GM12874 (cell line): Measurements from ENCODE around the gene RDX.

Source experiments
- CTCF ChIP-seq: IDR thresholded peaks from 2 replicates; pipeline ENCODE4 v1.5.1; 2011; ENCODE audit warnings: low read depth, mild to moderate bottlenecking, control low read depth, low read length, moderate library complexity; ENCODE audit not compliant: insufficient read depth

RDX gene

DNA sequence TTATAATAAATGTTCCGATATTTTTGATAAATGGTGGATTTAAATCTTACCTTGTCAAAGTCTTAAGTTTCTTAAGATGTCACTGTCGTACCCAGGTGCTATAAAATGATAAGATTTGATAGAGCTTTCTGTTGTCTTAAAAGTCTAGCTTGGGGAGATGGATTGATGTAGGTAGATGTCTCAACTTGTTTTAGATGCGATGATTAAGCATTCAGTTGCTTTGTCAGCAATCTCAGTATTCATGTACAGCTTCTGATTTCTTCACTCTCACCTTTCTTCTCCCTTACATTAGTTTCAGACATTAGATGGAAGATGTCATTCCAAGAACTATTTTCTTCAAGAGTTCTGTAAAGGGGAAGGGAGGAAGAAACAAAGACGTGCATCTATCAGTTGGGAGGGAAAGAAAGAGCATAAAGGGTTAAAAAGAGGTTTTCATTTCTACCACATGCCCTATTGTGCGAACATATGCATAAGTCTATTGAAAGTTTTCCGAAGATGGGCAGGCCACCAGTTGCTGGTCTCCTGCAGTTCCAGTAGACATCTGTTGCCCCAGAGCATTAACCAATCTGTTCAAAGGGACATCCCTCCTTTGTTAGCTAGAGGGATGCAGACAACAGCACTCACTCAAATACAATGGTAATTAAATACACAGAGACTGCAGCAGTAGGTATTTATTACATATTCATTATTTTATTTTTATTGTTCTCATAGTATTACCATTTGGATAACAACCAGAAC lies 164.9 kb downstream of the RDX start:
- no peak for TF ChIP-seq CTCF

- TF ChIP-seq CTCF, result no peak
These were observed 165.7 kb downstream of the RDX start for GRCh38 chr11:110130642-110131238.

DNA sequence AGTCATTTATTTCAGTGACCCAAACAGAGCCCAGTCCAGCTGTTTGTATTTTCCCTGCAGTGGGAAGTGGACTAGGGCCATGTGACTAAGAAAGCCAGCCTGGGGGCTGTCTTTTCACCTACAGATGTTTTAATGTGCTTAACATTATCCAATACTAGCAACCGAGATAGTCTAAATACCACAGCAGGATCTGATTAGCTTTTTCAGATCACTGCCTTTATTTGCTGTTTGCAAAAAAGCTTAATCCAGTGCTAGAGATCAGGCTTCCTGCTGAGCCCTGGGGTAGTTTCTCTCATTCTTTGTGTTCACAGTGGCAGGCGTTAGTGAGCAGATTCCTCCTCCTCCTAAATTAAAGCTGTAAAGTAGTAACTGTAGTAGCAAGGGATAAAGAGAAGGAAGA lies 168.3 kb downstream of the RDX start:
- TF ChIP-seq CTCF, result no peak

DNA sequence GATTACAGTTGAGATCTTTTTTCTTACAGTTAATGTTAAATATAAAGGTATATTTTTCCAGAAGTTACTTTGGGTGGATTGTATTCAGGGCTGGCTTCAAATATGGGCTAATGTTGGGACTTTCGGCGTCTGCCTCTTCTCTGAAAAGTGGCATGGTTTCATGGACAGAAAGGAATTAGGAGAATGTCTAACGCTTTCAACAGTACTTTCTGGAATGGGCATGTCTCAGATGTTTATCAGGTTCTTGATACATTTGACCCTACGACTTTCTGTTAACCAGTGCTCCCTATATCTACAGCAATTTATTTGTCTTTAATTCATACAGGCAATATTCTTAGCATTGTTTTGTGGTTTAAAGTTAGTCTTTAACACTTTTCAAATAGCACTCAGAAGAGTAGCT lies 169.5 kb downstream of the RDX start:
- no peak for TF ChIP-seq CTCF

DNA sequence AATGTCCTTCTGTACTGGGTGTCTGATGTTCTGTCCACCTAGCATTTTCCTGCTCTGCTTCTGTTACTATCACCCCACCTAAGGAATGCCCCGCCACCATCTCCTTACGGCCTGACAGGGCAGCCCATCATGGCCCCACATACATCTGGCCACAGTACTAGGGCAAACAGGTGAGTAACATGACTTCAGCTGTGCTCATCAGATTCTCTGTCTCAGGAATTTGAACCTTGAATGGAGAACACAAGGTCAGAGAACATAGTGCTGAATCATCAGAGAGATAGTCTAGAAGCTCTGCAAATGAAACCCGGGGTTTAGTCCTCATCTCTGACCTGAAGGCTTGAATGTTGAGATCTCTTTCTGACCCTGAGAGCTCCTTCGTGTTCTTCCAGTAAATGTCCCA lies 170.8 kb downstream of the RDX start:
- TF ChIP-seq CTCF, result no peak
